ENCODE data around the gene DNAAF5.

The DNAAF5 gene

GRCh38 chr7:701086-701671 is 25.3 kb upstream of the DNAAF5 start:
- DNase-seq, result no peak
- intact Hi-C loops (cut with DNase I), result no loop called here

DNA sequence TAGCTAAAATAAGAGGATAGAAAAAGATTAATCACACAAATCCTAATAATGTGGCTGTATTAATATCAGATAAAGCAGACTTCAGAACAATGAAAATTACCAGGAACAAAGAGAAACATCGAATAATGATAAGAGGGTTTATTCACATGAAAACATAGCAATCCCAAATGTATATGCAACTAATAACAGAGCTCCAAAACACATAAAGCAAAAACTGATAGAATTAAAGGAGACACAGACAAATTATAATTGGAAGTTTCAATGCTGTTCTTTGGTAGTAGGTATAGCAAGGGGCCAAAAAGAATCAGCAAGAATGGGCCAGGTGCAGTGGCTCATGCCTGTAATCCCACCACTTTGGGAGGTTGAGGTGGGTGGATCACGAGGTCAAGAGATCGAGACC is 23.4 kb upstream of the DNAAF5 start:
- no peak for DNase-seq
- intact Hi-C loops (cut with DNase I), result no loop called here

GRCh38 chr7:706721-707120 is 19.8 kb upstream of the DNAAF5 start:
- DNase-seq, result peak in 3 of 42 donors; percentile 2 to 27 (median 17)
- intact Hi-C loops (cut with DNase I), result no loop called here

GRCh38 chr7:707296-708000 is 19.1 kb upstream of the DNAAF5 start:
- peak in 4 of 42 donors; percentile 2 to 12 (median 10) for DNase-seq
- intact Hi-C loops (cut with DNase I), result no loop called here

- peak in 4 of 42 donors; percentile 7 to 13 (median 10) for DNase-seq
- intact Hi-C loops (cut with DNase I), result no loop called here
These were observed 16.3 kb upstream of the DNAAF5 start for GRCh38 chr7:710161-710560.

DNA sequence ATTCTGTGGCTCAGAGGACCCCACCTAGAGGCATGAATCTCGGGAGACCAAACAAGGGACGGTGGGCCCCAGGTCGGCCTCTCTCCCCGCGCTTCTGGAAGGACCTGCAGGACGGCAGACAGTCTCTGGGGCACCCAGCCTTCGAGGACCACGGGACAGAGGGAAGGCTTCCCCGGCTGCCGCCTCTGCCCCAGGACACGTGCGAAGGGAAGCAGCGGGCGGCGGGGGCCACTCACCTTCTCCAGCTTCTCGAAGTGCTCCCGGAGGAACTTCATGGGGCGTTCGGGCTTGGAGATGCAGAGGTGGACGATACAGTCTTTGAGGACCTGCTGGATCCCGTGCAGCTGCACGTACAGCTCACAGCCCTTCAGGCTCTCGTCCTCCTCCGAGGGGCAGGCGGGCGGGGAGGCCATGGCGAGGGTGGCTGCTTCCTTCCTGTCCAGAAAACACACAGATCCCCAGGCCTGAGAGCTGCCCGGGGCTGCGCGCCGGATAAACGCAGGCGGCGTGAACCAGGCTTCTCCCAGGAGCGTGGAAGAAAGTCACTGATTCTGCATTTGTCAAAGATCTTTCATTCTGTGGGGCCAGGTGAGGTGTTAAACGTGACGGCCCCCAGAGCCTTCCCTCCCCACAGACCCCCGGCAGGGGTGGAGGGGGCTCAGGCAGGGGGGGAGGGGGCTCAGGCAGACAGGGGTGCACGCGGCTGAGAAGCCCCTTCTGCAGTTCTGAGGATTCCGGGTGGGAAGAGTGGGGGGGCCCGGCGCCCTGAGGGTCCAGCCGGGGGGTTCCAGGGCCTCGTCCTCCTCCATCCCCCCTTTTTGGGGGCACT is 15.2 kb upstream of the DNAAF5 start:
- DNase-seq, result peak in 7 of 42 donors; percentile 13 to 40 (median 29)
- intact Hi-C loops (cut with DNase I), result no loop called here

- intact Hi-C loops (cut with DNase I), result no loop called here
- DNase-seq, result peak in 3 of 42 donors; percentile 15 to 32 (median 27)
These were observed 14.5 kb upstream of the DNAAF5 start for GRCh38 chr7:711922-712380.

GRCh38 chr7:712381-713138 is 13.9 kb upstream of the DNAAF5 start:
- DNase-seq, result peak in 7 of 42 donors; percentile 11 to 58 (median 37)
- intact Hi-C loops (cut with DNase I), result no loop called here

GRCh38 chr7:713139-713457 is 13.4 kb upstream of the DNAAF5 start:
- DNase-seq, result peak in 1 of 42 donors; percentile 5
- intact Hi-C loops (cut with DNase I), result no loop called here

DNA sequence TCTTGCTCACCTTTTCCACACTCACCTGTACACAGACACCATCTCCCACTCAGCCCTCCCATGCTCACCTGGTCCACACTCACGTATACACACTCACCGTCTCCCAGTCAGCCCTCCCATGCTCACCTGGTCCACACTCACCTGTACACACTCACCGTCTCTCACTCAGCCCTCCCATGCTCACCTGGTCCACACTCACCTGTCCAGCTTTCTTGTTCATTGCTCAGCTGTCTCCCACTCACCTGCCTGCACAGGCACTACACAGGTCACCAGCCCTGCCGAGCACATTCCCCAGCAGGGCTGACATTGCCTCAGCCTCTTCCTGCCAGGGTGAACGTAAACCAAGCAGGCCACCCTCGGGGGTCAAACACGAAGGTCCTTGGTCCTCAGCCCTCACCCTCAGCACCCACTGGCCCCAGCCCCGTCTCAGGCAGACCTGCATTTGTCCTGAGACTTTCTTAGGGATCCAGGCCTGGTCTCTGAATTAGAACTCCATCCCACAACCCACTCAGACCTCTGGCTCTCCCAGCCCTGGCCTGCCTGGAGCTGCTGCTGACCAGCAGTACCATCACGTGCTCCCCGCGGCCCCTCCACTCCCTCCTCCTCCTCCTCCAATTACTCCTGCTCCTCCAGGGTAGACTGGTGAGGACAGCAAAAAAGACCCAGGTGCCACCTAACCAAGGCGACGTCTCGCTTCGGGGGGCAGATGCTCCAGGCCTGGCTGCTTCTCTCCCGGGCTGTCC is 12.8 kb upstream of the DNAAF5 start:
- intact Hi-C loops (cut with DNase I), result no loop called here
- peak in 1 of 42 donors; percentile 12 for DNase-seq

DNA sequence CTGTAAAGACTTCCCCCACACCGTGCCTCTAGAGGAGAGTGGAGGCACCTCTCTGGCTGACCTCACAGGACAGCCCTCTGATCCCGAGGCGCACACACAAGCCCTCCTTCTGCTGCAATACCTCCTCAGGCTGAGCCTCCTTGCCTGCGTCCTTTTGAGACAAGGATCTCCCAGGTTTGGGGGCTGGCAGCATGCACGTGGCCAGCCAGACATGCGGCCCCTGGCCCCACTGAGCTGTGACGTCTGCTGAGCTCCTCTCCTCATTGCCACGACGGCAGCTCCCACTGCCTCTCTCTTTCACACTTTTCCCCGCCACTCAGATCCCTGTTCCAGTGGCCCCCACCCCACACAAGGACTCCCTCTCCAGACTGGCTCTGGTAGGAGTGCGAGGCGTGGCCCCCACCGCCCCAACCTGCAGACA is 12.2 kb upstream of the DNAAF5 start:
- peak in 3 of 42 donors; percentile 7 to 29 (median 8) for DNase-seq
- intact Hi-C loops (cut with DNase I), result no loop called here

GRCh38 chr7:716222-716621 is 10.3 kb upstream of the DNAAF5 start:
- intact Hi-C loops (cut with DNase I), result no loop called here
- peak in 1 of 42 donors; percentile 18 for DNase-seq

DNA sequence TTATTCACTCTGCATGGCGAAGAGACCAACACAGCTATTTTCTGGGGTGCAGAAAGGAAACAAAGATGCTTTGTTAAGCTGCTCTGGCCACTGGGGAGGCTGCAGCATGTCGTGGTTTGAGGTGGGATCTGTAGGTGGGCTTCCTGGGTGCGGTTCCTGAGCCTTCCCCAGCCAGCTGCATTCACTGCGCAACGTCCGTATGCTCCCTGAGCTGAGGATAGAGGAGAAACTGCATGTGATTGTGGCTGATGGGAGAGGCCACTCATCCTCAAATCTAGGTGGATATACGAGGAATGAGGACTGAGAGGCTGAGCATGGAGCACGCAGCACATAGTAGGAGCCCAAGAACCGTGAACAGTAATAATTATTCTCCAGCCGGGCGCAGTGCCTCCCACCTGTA is 9.9 kb upstream of the DNAAF5 start:
- no peak for DNase-seq

GRCh38 chr7:721619-722248 is 4.8 kb upstream of the DNAAF5 start:
- DNase-seq, result no peak
- intact Hi-C loops (cut with DNase I), result no loop called here

More for the DNA sequence above, 9.9 kb upstream of the DNAAF5 start:
- intact Hi-C loops (cut with DNase I), result no loop called here

- intact Hi-C loops (cut with DNase I), result no loop called here
- DNase-seq, result peak in 1 of 42 donors; percentile 7
These were observed 3.0 kb upstream of the DNAAF5 start for GRCh38 chr7:723541-723940.

DNA sequence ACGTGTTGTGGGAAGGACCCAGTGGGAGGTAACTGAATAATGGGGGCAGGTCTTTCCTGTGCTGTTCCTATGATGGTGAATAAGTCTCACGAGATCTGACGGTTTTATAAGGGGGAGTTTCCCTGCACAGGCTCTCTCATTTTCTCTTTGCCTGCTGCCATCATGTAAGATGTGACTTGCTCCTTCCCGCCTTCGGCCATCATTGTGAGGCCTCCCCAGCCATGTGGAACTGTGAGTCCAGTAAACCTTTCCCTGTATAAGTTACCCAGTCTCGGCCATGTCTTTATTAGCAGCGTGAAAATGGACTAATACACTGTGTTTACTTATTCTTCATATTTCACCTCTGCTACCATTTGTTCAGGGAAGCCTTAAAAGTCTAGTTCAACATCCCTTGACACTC is 2.2 kb upstream of the DNAAF5 start:
- intact Hi-C loops (cut with DNase I), result no loop called here

GRCh38 chr7:725223-726005 is 1.1 kb upstream of the DNAAF5 start:
- DNase-seq, result peak in 2 of 42 donors; percentile 7 to 10
- intact Hi-C loops (cut with DNase I), result loop anchor here (5.0 kb wide), 1 partner anchor 203 kb away; no protein-coding TSS in a partner anchor

More for the DNA sequence above, 2.2 kb upstream of the DNAAF5 start:
- DNase-seq, result no peak
